ENCODE measurements around the gene RPTOR. TPM values are rescaled to one million over a fixed set of nuclear protein-coding genes. Genes with fewer than 3 reads are reported as not detected.

The RPTOR gene
- total RNA-seq, 1 experiment from 2014 or later = 58.0 TPM

DNA sequence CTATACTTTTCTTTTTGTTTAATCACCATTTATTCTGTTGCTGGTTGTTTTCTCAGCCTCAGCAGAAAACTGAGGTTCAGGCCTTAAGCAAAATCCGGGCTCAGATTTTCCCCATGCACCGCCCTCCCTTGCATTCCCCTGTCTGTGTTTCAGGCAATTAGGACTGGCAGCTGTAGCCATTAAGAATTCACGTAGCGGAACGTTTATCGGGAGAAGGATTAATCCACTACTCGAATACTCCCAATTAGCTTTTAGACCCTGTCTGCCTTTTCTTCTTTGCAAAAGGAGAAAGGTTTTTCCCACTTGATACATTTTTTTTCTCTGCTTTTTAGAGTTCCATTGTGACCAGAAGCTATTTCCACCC, 173.1 kb downstream of the RPTOR start:
- intact Hi-C loops (cut with micrococcal nuclease; ENCODE audit: unreplicated experiment) = no loop called here
- ChIA-PET POLR2A (no interaction called here), CTCF (no interaction called here)
- H3K4me3 ChIP-seq (ENCODE audit: low read depth in 2 of 2, low read length in 2 of 2) = no peak overlapping the region
- no peak for DNase-seq (ENCODE audit: low read depth, low spot score)
- H3K9me3 ChIP-seq (ENCODE audit: control insufficient read depth, insufficient read depth, low read depth, low read length) = no peaks in the 10 kb centered on the region
- H3K27ac ChIP-seq (ENCODE audit: low read length) = no peak overlapping the region
- ATAC-seq = no peak
- no TSS peak for BruUV-seq (replicated peaks)
- peaks cover 8% of the 10 kb centered on the region; the same call in 1 of the 2 replicates for H3K4me1 ChIP-seq (ENCODE audit: control insufficient read depth, insufficient read depth, low read length)
- H3K27me3 ChIP-seq (ENCODE audit: control insufficient read depth, insufficient read depth, low read length) = no peaks in the 10 kb centered on the region
- no peaks in the 10 kb centered on the region for H3K36me3 ChIP-seq (ENCODE audit: control insufficient read depth, insufficient read depth, low read length)
- in situ Hi-C loops (cut with HindIII; ENCODE audit: low pct_unique_long_range_greater_than_20kb, low sequenced_read_pairs) = no loop called here
- no peak for TF ChIP-seq TCF7L2 (IDR thresholded peaks at IDR 0.05; ENCODE audit: low read depth, low read length)
- TF ChIP-seq SIN3A (IDR thresholded peaks at IDR 0.05; ENCODE audit: borderline replicate concordance, insufficient read depth, low read depth, low read length) = no peak
- TF ChIP-seq, protein P1, sequence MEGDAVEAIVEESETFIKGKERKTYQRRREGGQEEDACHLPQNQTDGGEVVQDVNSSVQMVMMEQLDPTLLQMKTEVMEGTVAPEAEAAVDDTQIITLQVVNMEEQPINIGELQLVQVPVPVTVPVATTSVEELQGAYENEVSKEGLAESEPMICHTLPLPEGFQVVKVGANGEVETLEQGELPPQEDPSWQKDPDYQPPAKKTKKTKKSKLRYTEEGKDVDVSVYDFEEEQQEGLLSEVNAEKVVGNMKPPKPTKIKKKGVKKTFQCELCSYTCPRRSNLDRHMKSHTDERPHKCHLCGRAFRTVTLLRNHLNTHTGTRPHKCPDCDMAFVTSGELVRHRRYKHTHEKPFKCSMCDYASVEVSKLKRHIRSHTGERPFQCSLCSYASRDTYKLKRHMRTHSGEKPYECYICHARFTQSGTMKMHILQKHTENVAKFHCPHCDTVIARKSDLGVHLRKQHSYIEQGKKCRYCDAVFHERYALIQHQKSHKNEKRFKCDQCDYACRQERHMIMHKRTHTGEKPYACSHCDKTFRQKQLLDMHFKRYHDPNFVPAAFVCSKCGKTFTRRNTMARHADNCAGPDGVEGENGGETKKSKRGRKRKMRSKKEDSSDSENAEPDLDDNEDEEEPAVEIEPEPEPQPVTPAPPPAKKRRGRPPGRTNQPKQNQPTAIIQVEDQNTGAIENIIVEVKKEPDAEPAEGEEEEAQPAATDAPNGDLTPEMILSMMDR (IDR thresholded peaks at IDR 0.05) = no peak
- no peak for TF ChIP-seq POLR2AphosphoS5 (IDR thresholded peaks at IDR 0.05; ENCODE audit: low read depth, low read length)
- TF ChIP-seq, protein P2, sequence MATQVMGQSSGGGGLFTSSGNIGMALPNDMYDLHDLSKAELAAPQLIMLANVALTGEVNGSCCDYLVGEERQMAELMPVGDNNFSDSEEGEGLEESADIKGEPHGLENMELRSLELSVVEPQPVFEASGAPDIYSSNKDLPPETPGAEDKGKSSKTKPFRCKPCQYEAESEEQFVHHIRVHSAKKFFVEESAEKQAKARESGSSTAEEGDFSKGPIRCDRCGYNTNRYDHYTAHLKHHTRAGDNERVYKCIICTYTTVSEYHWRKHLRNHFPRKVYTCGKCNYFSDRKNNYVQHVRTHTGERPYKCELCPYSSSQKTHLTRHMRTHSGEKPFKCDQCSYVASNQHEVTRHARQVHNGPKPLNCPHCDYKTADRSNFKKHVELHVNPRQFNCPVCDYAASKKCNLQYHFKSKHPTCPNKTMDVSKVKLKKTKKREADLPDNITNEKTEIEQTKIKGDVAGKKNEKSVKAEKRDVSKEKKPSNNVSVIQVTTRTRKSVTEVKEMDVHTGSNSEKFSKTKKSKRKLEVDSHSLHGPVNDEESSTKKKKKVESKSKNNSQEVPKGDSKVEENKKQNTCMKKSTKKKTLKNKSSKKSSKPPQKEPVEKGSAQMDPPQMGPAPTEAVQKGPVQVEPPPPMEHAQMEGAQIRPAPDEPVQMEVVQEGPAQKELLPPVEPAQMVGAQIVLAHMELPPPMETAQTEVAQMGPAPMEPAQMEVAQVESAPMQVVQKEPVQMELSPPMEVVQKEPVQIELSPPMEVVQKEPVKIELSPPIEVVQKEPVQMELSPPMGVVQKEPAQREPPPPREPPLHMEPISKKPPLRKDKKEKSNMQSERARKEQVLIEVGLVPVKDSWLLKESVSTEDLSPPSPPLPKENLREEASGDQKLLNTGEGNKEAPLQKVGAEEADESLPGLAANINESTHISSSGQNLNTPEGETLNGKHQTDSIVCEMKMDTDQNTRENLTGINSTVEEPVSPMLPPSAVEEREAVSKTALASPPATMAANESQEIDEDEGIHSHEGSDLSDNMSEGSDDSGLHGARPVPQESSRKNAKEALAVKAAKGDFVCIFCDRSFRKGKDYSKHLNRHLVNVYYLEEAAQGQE (IDR thresholded peaks at IDR 0.05; ENCODE audit: insufficient read depth in 1 of 2, low read depth in 2 of 2, low read length in 1 of 2) = no peak

- TF ChIP-seq TCF7L2 (IDR thresholded peaks at IDR 0.05; ENCODE audit: low read depth, low read length) (no peak), POLR2AphosphoS5 (IDR thresholded peaks at IDR 0.05; ENCODE audit: low read depth, low read length) (no peak), SIN3A (IDR thresholded peaks at IDR 0.05; ENCODE audit: borderline replicate concordance, insufficient read depth, low read depth, low read length) (no peak)
- TF ChIP-seq, protein P1 (IDR thresholded peaks at IDR 0.05) = no peak
- TF ChIP-seq, protein P2 (IDR thresholded peaks at IDR 0.05; ENCODE audit: insufficient read depth in 1 of 2, low read depth in 2 of 2, low read length in 1 of 2) = no peak
- H3K27ac ChIP-seq (ENCODE audit: low read length) = no peak overlapping the region
- in situ Hi-C loops (cut with HindIII; ENCODE audit: low pct_unique_long_range_greater_than_20kb, low sequenced_read_pairs) (no loop called here), intact Hi-C loops (cut with micrococcal nuclease; ENCODE audit: unreplicated experiment) (no loop called here)
- no peaks in the 10 kb centered on the region for H3K36me3 ChIP-seq (ENCODE audit: control insufficient read depth, insufficient read depth, low read length)
- peaks cover 8% of the 10 kb centered on the region; the same call in 1 of the 2 replicates for H3K4me1 ChIP-seq (ENCODE audit: control insufficient read depth, insufficient read depth, low read length)
- no TSS peak for BruUV-seq (replicated peaks)
- ATAC-seq (no peak), DNase-seq (ENCODE audit: low read depth, low spot score) (no peak)
- H3K27me3 ChIP-seq (ENCODE audit: control insufficient read depth, insufficient read depth, low read length) = no peaks in the 10 kb centered on the region
- ChIA-PET CTCF (no interaction called here), POLR2A (no interaction called here)
- no peaks in the 10 kb centered on the region for H3K9me3 ChIP-seq (ENCODE audit: control insufficient read depth, insufficient read depth, low read depth, low read length)
- H3K4me3 ChIP-seq (ENCODE audit: low read depth in 2 of 2, low read length in 2 of 2) = no peak overlapping the region
Measured at GRCh38 chr17:80718428-80718827, 173.8 kb downstream of the RPTOR start.
